Transverse colon (tissue), 3 donors: ENCODE measurements around the gene ASNSD1.

Experiments used
- CTCF ChIP-seq, 5 experiments: fragments of 200-600 bp in 3 of 5; fragments of 450-650 bp in 2 of 5; sonication (generic) in 3 of 5; IDR thresholded peaks; 1 replicate in 2 of 5; 2 replicates in 3 of 5; pipeline ENCODE4 v1.5.1; 2016 to 2017; ENCODE audit warnings: antibody characterized with exemption in 5 of 5, inconsistent platforms in 3 of 5, mild to moderate bottlenecking in 2 of 5, moderate library complexity in 1 of 5
- EP300 ChIP-seq: sonication (generic); formaldehyde crosslinking; IDR thresholded peaks from one replicate; pipeline ENCODE4 v1.6.1; 2017; ENCODE audit warnings: antibody characterized with exemption, low read depth

GRCh38 chr2:189623049-189623448 lies 38.2 kb upstream of the ASNSD1 start:
- TF ChIP-seq CTCF (IDR thresholded peaks at IDR 0.05) (no peak), EP300 (no peak)
